ENCODE measurements around the gene NISCH. TPM values are rescaled to one million over a fixed set of nuclear protein-coding genes. Genes with fewer than 3 reads are reported as not detected.

Gene NISCH
- total RNA-seq, 2 experiments from 2014 or later = 72.9 to 84.1 TPM

DNA sequence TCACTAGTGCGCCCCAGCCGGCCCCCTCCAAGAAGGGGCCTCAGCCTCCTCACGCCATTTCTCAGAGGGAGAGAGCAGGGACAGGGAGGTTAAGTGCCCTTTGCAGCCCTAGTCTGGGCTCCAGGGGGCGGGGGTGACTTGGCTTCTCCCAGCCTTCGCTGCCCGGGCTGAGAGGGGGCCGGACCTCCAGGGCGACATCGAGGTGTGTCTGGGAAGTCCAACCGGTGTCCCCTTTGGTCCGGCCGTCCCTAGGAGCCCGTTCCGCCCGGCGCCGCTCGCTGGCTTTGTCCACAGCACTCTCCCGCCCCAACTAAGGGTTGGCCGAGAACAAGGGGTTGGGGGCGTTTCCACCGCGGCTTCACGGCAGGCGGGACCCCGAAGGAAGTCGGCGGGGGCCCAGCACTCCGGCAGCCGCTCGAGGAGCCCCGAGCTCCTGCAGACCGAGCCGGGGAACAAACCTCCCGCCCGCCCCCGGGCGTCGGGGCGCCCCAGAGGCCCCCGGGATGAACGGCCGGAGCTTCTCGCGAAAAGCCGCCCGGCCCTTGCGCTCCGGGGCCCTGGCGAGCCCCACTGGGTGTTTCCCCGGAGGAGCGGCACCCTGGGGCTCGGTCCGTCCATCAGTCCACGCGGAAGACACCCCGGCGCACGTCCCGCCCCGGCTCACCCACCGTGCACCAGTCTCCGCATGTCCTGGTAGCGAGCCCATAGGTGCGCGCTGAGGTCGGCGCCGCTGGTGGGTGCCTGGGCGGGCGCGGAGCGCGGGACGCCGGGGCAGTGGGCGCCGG lies 77.6 kb downstream of the NISCH start:
- no peak for DNase-seq
- CTCF ChIA-PET = interaction anchor here (1.7 kb wide), 1 partner anchor 76 kb away, joined by 5 read pairs; no protein-coding TSS in a partner anchor
- Mint-ChIP-seq H3K9me3 (ENCODE audit: low read depth) (no peaks in the 10 kb centered on the region), H3K36me3 (peaks cover 8% of the 10 kb centered on the region), H3K27ac (peak overlapping the region; percentile 59), H3K4me3 (peak overlapping the region; percentile 76), H3K27me3 (no peaks in the 10 kb centered on the region), H3K4me1 (peaks cover 32% of the 10 kb centered on the region)
- peak; percentile 4 for ATAC-seq

DNA sequence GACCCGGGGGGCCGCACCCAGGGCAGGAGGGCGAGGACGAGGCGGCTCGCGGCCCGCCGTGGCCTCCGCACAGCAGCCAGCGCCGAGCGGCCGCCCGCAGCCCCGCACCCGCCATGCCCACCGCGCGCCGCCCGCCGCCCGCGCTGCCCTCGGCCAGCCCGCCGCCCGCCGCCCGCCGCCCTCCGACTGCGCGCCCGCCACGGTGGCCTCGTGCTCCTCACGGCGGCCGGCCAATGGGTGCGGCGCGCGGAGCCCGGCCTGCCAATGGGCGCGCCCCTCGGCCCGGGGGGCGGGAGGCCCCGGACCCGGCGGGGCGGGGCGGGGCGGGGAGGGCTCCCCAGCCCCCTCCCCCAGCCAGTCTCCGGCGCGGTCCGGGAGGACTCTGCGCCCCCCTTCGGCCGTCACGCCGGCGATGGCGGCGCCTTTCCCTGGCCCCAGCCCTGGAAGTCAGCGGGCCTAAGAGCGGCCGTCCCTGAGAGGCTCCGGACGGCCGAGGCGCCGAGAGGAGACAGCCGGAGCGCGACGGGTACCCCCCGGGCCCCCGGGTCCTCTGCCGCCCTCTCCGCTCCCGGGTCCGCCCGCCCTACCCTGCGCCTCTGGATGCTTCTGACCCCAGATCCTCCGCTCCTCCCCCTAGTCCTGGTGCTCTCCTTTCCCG lies 78.3 kb downstream of the NISCH start, which contains the start of gene NT5DC2:
NT5DC2 (minus strand) TSS at position 235 of the 658 bp plus-strand sequence; CDS start at position 115, 120 bp downstream.
- peak within 1 kb of the TSS; percentile 76 for H3K4me3 Mint-ChIP-seq
- no peaks in the 10 kb centered on the region for H3K9me3 Mint-ChIP-seq (ENCODE audit: low read depth)
- peaks cover 38% of the 10 kb centered on the region for H3K4me1 Mint-ChIP-seq
- ATAC-seq = peak; percentile 57
- H3K36me3 Mint-ChIP-seq = peaks cover 9% of the 10 kb centered on the region
- no peaks in the 10 kb centered on the region for H3K27me3 Mint-ChIP-seq
- CTCF ChIA-PET = interaction anchor here (1.7 kb wide), 1 partner anchor 77 kb away, joined by 5 read pairs; no protein-coding TSS in a partner anchor
- DNase-seq = peak; percentile 77
- H3K27ac Mint-ChIP-seq = peak within 1 kb of the TSS; percentile 59

DNA sequence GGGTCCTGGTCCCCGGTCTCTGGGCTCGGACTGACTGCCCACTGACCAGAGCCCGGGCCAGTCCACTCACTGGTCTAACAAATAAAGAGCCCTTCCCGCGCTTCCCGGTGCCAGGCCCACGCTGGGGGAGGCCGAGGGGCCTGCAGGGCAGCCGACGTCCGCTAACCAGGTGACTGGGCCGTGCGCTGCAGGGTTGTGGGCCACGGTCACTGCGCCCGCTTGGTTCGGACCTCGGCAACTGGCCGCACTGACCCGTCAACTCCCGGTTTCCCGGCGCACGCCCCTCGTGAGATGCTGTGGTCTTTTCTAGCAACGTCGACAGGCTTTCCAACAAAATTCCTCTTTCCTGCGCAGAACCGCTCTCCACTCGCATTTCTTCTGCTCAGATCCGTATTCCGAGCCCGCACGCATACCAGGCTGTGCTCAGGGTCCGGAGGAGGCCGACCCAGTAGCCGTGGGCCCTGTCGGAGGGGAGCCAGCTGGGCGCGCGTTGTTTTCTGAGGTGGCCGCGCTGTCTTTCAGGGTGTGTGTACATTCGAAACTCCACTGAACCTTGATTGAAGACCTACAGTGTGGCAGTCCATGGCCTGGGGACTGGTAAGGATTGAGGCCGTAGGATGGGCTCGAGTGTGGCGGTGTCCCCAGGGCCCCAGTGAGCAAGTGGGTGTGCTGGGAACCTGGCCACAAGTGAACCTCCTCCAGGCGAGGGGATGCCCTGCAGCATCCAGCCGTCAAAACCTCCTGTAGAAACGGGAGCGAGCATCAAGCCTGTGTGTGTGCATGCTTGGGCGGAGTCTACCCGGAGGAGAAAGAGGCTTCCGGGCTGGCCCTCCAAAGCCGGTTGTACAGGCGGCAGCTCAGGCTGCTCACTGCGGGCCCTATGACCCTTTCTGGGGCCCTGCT lies 79.1 kb downstream of the NISCH start:
- no peaks in the 10 kb centered on the region for H3K9me3 Mint-ChIP-seq (ENCODE audit: low read depth)

DNA sequence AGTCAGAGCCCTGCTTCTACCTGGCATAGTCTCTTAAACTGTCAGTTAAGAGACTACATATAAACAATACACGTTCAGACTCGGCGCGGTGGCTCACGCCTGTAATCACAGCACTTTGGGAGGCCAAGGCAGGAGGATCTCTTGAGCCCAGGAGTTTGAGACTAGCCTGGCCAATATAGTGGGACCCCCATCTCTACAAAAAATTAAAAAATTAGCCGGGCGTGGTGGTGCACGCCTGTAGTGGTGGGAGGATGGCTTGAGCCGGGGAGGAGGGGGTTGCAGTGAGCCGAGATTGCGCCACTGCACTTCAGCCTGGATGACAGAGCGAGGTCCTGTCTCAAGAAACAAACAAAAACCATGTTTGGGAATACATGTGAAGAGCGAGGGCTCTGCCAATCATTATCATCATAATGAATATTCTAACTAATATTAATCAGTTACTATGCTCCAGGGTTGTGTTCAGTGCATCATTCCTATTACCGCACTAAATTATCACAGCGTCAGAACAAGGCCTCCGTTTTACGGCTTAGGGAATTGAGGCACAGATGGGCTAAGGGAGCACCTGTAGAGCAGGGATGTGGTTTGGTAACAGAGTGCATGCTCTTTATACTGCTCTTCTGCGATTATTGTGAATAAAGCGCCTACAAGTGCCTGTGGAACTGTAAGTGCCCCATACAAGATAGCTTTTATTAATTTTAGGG lies 80.2 kb downstream of the NISCH start:
- Mint-ChIP-seq H3K9me3 (ENCODE audit: low read depth) (no peaks in the 10 kb centered on the region), H3K4me3 (peak overlapping the region; percentile 100), H3K27me3 (no peaks in the 10 kb centered on the region), H3K4me1 (peaks cover 46% of the 10 kb centered on the region), H3K27ac (no peak overlapping the region), H3K36me3 (peaks cover 17% of the 10 kb centered on the region)
- ATAC-seq (no peak), DNase-seq (peak; percentile 39)
- CTCF ChIA-PET = interaction anchor here (0.9 to 1.0 kb wide), 2 partner anchors 57 to 536 kb away, joined by 3 read pairs; no protein-coding TSS in a partner anchor

More for the DNA sequence above, 79.1 kb downstream of the NISCH start:
- ATAC-seq (no peak), DNase-seq (no peak)
- H3K27ac Mint-ChIP-seq = peak overlapping the region; percentile 62
- peaks cover 16% of the 10 kb centered on the region for H3K36me3 Mint-ChIP-seq
- H3K4me3 Mint-ChIP-seq = peak overlapping the region; percentile 66
- H3K4me1 Mint-ChIP-seq = peaks cover 45% of the 10 kb centered on the region
- H3K27me3 Mint-ChIP-seq = no peaks in the 10 kb centered on the region
- CTCF ChIA-PET = no interaction called here

DNA sequence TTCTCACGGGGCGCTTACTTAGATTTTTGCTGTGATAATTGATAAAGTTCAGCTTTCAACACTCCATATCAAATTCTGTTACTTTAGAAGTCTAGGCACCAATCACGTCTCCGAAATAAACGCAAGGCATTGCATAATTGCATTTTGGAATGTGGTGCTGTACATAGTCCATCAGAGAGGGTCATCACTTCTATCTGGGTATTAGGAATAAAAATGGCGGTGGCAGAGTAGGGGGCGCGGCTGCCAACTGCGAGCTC lies 80.6 kb downstream of the NISCH start:
- Mint-ChIP-seq H3K9me3 (ENCODE audit: low read depth) (no peaks in the 10 kb centered on the region), H3K27ac (peak overlapping the region; percentile 59), H3K36me3 (peaks cover 17% of the 10 kb centered on the region), H3K4me3 (peak overlapping the region; percentile 100), H3K27me3 (no peaks in the 10 kb centered on the region), H3K4me1 (peaks cover 46% of the 10 kb centered on the region)
- CTCF ChIA-PET = interaction anchor here (0.9 to 1.0 kb wide), 2 partner anchors 57 to 537 kb away, joined by 3 read pairs; no protein-coding TSS in a partner anchor
- no peak for DNase-seq
- no peak for ATAC-seq

DNA sequence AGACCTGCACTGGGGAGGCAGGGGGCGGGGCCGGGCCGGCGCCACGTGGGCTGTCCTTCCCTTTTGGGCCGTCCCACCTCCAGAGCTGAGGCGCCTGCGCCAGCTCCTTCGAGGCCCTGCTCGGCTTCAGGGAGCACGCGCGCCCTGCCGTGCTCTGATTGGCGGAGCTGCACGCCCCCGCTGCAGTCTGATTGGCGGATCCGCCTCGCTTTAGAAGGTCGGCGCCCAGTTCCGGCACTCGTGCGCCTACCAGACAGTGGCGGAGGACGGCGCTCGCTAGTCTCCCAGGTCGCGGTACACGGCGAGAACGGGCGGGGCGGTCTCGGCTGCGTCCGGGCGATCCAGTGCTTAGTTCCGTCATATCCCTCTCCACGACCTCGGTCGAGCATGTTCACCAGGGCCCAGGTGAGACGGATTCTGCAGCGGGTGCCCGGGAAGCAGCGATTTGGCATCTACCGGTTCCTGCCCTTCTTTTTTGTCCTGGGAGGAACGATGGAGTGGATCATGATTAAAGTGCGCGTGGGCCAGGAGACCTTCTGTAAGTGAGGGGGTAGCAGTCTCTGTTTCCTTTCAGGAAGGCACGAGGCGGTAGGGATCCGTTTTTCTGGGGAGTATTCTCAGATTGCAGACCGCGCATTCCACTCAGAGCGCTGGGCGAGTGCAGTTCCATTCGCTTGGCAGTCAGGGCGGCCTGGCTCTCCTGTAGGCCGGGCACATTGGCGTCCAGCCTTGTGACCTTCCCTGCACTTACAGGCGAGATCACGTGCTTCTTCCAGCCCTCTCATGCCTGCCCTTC lies 81.2 kb downstream of the NISCH start, which contains the start of gene UQCC5:
UQCC5 (plus strand) TSS at position 237 of the 796 bp plus-strand sequence; CDS start at position 388, 151 bp downstream.
- DNase-seq (peak; percentile 99), ATAC-seq (peak; percentile 91)
- Mint-ChIP-seq H3K27ac (peak within 1 kb of the TSS; percentile 98), H3K36me3 (peaks cover 17% of the 10 kb centered on the region), H3K27me3 (no peaks in the 10 kb centered on the region), H3K4me3 (peak within 1 kb of the TSS; percentile 100), H3K9me3 (ENCODE audit: low read depth) (no peaks in the 10 kb centered on the region), H3K4me1 (peaks cover 48% of the 10 kb centered on the region)
- CTCF ChIA-PET = interaction anchor here (0.9 to 1.0 kb wide), 2 partner anchors 56 to 537 kb away, joined by 3 read pairs; no protein-coding TSS in a partner anchor

DNA sequence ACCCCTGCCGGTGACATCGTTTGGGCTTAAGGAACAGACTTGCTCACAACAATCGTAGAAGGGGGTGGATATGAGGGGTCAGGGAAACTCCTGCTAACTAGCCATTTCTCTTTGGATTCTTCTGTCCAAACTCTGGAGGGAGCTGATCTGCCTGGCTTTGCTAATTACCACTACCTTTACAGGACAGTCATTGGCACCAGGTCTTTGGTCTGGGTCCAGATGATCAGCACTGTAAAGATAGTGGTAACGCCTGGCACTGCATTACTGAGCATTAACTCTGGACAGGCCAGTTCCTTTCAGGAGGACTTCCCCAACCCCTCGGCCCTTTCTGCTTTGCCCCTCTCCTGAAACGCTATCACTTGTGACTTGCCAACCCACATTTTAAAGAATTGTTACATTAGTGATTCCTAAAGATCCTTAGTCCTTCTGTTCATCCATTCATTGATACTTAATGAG lies 81.8 kb downstream of the NISCH start:
- DNase-seq (no peak), ATAC-seq (no peak)
- CTCF ChIA-PET = no interaction called here
- Mint-ChIP-seq H3K27me3 (no peaks in the 10 kb centered on the region), H3K9me3 (ENCODE audit: low read depth) (no peaks in the 10 kb centered on the region), H3K4me3 (peak overlapping the region; percentile 100), H3K27ac (peak overlapping the region; percentile 98), H3K36me3 (peaks cover 20% of the 10 kb centered on the region), H3K4me1 (peaks cover 47% of the 10 kb centered on the region)

DNA sequence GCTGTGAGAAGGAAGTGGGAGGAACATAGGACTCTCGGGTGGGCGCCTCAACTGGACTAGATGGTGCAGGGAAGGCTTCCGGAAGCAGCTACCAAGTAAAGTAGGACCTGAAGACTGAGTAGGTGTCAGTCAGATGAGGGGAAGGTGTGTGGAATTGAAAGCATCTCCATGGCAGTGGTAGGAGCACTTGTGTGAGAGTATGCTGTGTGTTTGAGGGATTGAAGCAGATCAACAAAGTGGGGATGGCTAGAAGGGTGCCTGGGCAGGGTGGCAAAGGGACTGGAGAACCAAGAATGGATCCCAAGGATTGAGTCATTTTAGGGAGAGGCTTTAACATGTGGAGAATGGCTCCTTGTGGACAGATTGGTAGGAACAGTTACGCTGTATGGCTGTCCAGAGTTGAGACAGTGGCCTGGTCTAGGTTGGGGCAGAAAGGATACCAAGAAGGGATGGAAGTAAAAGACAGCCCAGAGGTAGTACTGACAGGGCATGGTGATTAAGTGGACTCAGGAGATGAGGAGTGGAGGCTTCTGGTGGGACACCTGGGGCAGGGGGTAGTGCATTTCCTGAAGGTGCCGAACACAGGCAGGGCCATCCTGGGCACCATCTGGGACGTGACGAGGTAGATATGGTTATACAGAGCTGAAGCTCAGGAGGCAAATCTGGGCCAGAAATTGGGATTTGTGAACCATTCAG lies 82.5 kb downstream of the NISCH start:
- CTCF ChIA-PET = no interaction called here
- H3K4me1 Mint-ChIP-seq = peaks cover 40% of the 10 kb centered on the region
- no peaks in the 10 kb centered on the region for H3K27me3 Mint-ChIP-seq
- H3K27ac Mint-ChIP-seq = peak overlapping the region; percentile 98
- H3K9me3 Mint-ChIP-seq (ENCODE audit: low read depth) = no peaks in the 10 kb centered on the region
- H3K4me3 Mint-ChIP-seq = peak overlapping the region; percentile 100
- no peak for ATAC-seq
- H3K36me3 Mint-ChIP-seq = peaks cover 20% of the 10 kb centered on the region
- DNase-seq = peak; percentile 41

DNA sequence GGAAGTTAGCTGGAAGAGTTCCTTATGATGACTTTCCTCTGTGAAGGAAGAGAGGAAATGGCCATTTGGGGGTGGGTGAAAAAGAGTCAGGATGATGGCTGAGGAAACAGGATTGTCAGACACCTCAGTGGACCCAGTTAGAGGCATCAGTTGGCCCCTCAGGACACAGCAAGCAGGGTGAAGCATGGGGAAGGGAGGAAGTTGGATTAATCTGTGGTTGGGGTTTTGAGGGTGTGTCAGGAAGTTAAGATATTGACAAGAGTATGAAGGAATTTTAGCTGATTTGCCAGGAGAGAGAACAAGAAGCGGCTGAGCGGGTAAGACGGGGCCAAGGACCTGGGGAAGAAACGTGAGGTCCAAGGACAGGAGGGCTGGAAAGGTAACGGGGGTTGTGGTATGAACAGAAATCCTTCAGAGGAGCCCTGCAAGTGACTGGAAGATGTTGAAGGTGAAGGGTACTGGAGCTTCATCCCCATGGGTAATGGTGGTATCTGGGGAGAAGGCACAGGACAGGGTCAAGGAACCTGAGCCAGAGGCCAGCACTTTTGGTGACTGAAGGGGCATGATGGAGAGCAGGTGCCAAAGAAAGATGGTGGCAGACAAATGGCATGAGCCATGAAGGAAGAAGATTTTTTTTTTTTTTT lies 83.7 kb downstream of the NISCH start:
- H3K4me1 Mint-ChIP-seq = peaks cover 39% of the 10 kb centered on the region
- CTCF ChIA-PET = no interaction called here
- no peak for ATAC-seq

DNA sequence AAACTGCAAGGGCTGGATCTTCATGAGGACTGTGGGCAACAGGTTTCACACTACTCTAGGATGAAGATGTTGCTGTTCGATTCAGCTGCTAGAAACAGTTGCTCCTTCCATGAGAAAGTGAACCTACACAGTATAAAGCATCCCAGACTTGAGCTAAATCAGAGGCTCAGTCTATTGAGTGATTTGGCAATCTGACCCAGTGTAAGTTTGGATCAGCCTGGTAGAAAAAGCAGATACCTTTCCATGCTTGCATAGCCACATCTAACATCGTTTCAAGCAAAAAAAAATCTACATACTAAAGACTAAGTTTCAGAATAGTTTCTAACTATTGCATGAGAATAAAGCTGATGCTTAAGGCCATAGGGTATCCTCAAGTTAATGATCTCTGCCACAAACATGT lies 85.6 kb downstream of the NISCH start:
- no peak for ATAC-seq
- H3K36me3 Mint-ChIP-seq = peaks cover 20% of the 10 kb centered on the region
- CTCF ChIA-PET = interaction anchor here (1.2 kb wide), 1 partner anchor 13 kb away, joined by 3 read pairs; no protein-coding TSS in a partner anchor
- no peak for DNase-seq
- H3K27ac Mint-ChIP-seq = peak overlapping the region; percentile 29
- H3K9me3 Mint-ChIP-seq (ENCODE audit: low read depth) = no peaks in the 10 kb centered on the region
- no peaks in the 10 kb centered on the region for H3K27me3 Mint-ChIP-seq
- no peak overlapping the region for H3K4me3 Mint-ChIP-seq
- H3K4me1 Mint-ChIP-seq = peaks cover 29% of the 10 kb centered on the region

More for the DNA sequence above, 83.7 kb downstream of the NISCH start:
- peak; percentile 38 for DNase-seq
- Mint-ChIP-seq H3K9me3 (ENCODE audit: low read depth) (no peaks in the 10 kb centered on the region), H3K27ac (peak overlapping the region; percentile 64), H3K36me3 (peaks cover 20% of the 10 kb centered on the region), H3K4me3 (peak overlapping the region; percentile 14), H3K27me3 (no peaks in the 10 kb centered on the region)

Data from activated CD8-positive, alpha-beta memory T cell treated with anti-CD3 and anti-CD28 coated beads, Interleukin-2, amount 10 ng/mL, durations not matched to agents 7 days and 5 days (primary cell).